NCI-H2029 (cell line): ENCODE measurements around the gene EMCN.
"Not testable (repeated sequence)": the region's sequence is repeated elsewhere in the genome, so short reads cannot be mapped to it uniquely, and the experiment has no call there.

ENCODE experiments used
- DNase-seq: peaks from one replicate; lab custom pipeline; 2025; lab: John Stamatoyannopoulos, UW

Gene EMCN

DNA sequence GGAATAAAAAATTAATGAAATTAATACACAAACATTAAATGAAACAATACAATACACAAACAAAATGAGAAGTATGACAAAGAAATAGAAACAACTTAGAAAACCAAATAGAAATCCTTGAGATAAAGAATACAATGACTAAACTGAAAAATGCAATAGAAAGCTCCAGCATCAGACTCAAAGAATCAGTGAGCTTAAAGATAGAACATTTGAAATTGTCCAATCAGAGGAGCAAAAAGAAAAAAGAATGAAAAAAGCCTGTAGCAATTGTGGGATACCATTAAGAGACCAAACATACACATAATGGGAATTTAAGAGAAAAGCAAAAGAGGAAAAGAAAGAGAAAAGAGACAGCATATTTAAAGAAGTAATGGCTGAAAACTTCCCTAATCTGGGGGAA lies 25.7 kb downstream of the EMCN start:
- DNase-seq: no peak

DNA sequence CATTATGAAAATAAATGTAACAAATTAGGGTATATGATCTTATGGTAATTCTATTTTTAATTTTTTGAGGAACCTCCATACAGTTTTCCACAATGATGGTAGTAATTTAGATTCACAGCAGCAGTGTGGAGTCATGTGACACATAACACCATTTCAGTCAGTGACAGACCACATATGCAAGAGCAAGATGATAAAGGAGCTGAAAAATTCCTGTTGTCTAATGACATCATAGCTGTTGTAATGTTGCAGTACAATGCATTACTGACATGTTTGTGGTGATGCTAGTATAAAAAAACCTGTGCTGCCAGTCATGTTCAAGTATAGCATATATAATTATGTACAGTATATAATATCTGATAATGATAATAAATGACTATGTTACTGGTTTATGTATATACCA lies 28.5 kb downstream of the EMCN start:
- no peak for DNase-seq

- DNase-seq: peak; percentile 8
These were observed 31.3 kb downstream of the EMCN start for GRCh38 chr4:100486496-100486895.

- no peak for DNase-seq
These were observed 34.0 kb downstream of the EMCN start for GRCh38 chr4:100483796-100484195.

- DNase-seq: no peak
These were observed 37.9 kb downstream of the EMCN start for GRCh38 chr4:100479971-100480370.

- no peak for DNase-seq
These were observed 48.3 kb downstream of the EMCN start for GRCh38 chr4:100469555-100469954.

GRCh38 chr4:100466501-100466900 lies 51.3 kb downstream of the EMCN start:
- DNase-seq: no peak

- no peak for DNase-seq
These were observed 55.8 kb downstream of the EMCN start for GRCh38 chr4:100461807-100462605.

DNA sequence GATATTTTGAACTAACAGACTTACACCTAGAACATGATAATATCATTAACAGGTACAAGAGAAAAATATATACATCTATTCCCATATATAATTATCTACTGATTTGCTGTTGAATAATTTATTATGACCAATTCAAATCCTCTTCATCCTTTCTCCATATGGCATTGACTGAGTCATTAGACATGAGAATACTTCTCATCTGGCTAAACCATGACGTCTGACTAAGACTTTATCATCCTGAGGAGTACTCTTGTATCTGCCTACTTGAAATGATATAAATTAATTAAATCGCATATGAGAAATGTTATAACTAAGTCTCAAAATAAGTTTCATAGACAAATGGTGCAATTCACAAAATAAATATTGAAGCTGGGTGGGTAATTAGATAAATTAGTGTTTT lies 67.4 kb downstream of the EMCN start:
- no peak for DNase-seq

GRCh38 chr4:100431416-100431815 lies 86.4 kb downstream of the EMCN start:
- DNase-seq: no peak

DNA sequence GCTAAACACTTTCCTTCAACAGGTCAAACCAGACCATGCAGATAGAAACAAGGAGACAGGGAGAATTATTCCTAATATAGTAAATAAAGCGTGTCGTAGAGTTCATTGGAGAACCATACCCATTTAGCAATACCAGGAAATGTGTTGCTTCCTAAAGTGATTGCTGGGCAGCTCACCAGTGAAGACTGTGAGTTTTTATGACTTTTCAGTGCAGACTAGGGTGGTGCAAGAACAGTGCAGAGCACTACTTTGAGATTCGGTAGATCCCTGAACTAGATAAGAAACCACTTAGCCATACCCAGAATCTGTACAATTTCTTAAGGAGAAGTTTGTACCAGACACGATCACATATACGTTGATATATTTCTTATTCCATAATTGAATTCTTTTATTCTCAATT lies 87.4 kb downstream of the EMCN start:
- no peak for DNase-seq

GRCh38 chr4:100429616-100430015 lies 88.2 kb downstream of the EMCN start:
- DNase-seq: no peak

DNA sequence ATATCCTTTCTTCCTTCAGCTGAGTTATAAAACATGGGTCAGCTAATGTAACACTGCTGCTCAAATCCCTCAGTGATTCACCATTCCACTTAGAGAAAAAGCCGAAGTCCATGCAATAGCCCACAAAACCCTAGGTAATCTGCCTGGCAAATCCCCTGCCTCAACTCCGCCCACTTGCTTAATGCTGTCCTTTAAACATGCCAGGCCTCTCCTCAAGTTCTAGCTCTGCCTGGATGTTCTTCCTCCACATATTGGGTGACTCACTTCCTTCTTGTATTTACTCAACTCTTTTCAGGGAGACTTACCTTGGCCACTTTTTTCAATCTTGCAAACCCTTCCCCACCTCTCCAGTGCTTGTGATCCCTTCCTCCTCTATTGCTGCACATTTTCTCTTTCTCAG lies 89.8 kb downstream of the EMCN start:
- DNase-seq: no peak

GRCh38 chr4:100424376-100424775 lies 93.4 kb downstream of the EMCN start:
- no peak for DNase-seq

DNA sequence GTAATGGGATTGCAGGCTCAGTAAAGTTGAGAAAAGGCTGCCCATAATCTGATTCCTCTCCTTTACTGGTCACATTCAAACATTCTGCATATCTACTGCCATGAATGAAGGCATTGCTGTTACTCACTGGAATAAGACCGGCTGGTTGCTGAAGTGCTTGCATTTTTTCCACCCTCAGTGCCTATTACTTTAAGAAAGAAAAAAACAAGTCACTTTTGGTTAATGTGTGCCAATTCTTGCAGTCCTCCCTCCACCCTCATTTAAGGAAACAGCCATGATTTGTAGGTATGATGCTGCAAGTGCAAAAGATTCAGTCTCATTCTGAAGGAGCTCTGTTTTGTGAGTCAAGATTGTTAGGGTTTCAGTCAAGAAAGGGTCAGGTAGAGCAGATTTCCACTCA lies 94.9 kb downstream of the EMCN start:
- DNase-seq: no peak

GRCh38 chr4:100421361-100421978 lies 96.4 kb downstream of the EMCN start:
- no peak for DNase-seq

DNA sequence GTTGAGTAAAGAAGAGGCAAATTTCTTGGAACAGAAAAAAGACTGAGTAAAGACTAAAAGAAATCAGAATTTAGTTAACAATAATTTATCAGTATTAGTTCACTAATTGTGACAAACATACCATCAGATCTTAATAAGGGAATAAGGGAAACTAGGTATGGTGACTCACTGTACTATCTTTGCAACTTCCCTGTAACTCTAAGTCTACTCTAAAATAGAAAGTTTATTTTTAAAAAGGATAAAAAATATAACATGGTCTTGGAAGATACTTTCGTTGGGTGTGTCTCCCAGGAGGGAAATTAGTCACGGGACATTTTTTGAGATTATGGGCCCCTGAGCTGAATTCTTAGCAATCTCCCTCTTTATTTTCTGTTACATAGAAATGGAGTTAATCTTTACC lies 97.3 kb downstream of the EMCN start:
- no peak for DNase-seq

DNA sequence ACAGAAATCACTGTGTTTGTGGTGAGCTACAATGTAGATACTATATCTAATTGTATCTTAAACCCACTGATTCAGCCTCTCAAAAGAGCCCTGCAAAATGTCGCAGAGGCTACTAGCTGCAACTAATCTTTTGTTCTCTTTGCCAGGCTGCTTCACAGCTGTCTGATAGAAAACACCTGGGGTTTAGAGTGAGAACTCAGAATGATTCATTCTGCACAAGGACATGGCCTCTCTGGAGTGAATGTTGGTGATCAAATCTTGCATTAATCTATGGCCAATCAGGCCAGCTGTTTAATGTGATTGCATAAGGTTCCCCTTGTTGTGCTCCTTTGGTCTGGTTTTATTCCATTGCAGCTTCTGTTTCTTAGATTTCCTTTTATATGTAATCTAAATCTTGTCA lies 100.3 kb downstream of the EMCN start:
- no peak for DNase-seq

GRCh38 chr4:100414016-100414790 lies 103.6 kb downstream of the EMCN start:
- DNase-seq: no peak

GRCh38 chr4:100391863-100392262 lies 126.0 kb downstream of the EMCN start:
- no peak for DNase-seq

DNA sequence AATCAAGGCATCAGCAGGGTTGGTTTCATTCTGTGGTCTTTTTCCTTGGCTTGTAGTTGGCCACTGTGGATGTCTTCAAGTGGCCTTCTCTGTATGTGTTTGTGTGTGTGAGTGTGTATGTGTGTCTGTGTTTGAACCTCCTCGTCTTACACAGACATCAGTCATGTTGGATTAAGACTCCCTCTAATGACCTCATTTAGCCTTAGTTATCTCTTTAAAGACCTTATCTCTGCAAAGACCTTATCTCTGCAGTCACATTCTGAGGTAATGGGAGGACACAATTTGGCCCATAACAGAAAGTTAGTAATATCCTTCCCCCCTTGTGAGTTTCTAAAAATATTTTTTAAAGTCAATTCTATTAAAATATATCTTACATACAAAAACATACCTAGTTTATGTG lies 126.7 kb downstream of the EMCN start:
- DNase-seq: no peak

DNA sequence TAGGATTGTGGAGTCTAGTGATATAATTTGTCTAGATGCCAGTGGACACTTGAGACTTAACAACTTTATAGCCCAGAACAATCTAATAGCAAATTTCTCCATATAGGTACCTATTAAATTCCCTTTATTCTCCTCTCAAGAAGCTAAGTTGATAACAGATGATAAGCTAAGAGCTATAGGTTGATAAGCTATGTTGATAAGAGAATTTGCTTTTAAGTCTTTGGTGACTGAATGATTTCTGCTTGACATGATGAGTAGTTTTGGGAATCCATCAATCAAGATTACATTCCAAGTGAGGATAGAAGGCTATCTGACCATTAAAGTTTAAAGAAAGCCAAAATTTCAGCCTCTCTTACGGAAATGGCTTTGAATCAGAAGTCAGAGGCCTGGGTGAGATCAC lies 131.6 kb downstream of the EMCN start:
- no peak for DNase-seq

DNA sequence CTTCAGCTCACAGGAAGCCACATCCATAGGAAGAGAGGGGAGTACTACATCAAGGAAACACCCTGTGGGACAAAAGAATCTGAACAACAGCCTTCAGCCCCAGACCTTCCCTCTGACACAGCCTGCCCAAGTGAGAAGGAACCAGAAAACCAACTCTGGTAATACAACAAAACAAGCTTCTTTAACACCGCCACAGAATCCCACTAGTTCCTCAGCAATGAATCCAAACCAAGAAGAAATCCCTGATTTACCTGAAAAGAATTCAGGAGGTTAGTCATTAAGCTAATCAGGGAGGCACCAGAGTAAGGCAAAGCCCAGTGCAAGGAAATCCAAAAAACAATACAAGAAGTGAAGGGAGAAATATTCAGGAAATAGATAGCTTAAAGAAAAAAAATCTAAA lies 137.4 kb downstream of the EMCN start:
- DNase-seq: not testable (repeated sequence)
